ENCODE measurements around the gene RTL9. TPM values are rescaled to one million over a fixed set of nuclear protein-coding genes. Genes with fewer than 3 reads are reported as not detected.

Gene RTL9
- total RNA-seq, 1 donor from 2014 or later = not detected

GRCh38 chrX:110341189-110342035, 17.2 kb upstream of the RTL9 start:
- DNase-seq (ENCODE audit: low read depth, low spot score) = no peak

GRCh38 chrX:110346681-110347080, 12.0 kb upstream of the RTL9 start:
- no peak for DNase-seq (ENCODE audit: low read depth, low spot score)

GRCh38 chrX:110359273-110359672, 625 bp downstream of the RTL9 start:
- no peak for DNase-seq (ENCODE audit: low read depth, low spot score)

- DNase-seq (ENCODE audit: low read depth, low spot score) = no peak
These were observed 4.6 kb downstream of the RTL9 start for GRCh38 chrX:110363244-110363643.

- no peak for DNase-seq (ENCODE audit: low read depth, low spot score)
These were observed 14.7 kb downstream of the RTL9 start for GRCh38 chrX:110373310-110373709.

- no peak for DNase-seq (ENCODE audit: low read depth, low spot score)
These were observed 15.9 kb downstream of the RTL9 start for GRCh38 chrX:110374559-110374958.

GRCh38 chrX:110381216-110381615, 22.6 kb downstream of the RTL9 start:
- no peak for DNase-seq (ENCODE audit: low read depth, low spot score)

GRCh38 chrX:110383414-110383813, 24.8 kb downstream of the RTL9 start:
- DNase-seq (ENCODE audit: low read depth, low spot score) = no peak

GRCh38 chrX:110384490-110384889, 25.8 kb downstream of the RTL9 start:
- DNase-seq (ENCODE audit: low read depth, low spot score) = no peak

- DNase-seq (ENCODE audit: low read depth, low spot score) = no peak
These were observed 30.9 kb downstream of the RTL9 start for GRCh38 chrX:110389570-110389969.

- DNase-seq (ENCODE audit: low read depth, low spot score) = no peak
These were observed 32.4 kb downstream of the RTL9 start for GRCh38 chrX:110391086-110391485.

- DNase-seq (ENCODE audit: low read depth, low spot score) = no peak
These were observed 36.0 kb downstream of the RTL9 start for GRCh38 chrX:110394651-110395050.

- no peak for DNase-seq (ENCODE audit: low read depth, low spot score)
These were observed 37.2 kb downstream of the RTL9 start for GRCh38 chrX:110395877-110396276.

- no peak for DNase-seq (ENCODE audit: low read depth, low spot score)
These were observed 38.1 kb downstream of the RTL9 start for GRCh38 chrX:110396735-110397134.

- DNase-seq (ENCODE audit: low read depth, low spot score) = no peak
These were observed 38.7 kb downstream of the RTL9 start for GRCh38 chrX:110397339-110397738.

- DNase-seq (ENCODE audit: low read depth, low spot score) = no peak
These were observed 39.3 kb downstream of the RTL9 start for GRCh38 chrX:110397904-110398303.

- no peak for DNase-seq (ENCODE audit: low read depth, low spot score)
These were observed 40.8 kb downstream of the RTL9 start for GRCh38 chrX:110399497-110399896.

- DNase-seq (ENCODE audit: low read depth, low spot score) = no peak
These were observed 41.3 kb downstream of the RTL9 start for GRCh38 chrX:110399966-110400365.

GRCh38 chrX:110401135-110401534, 42.5 kb downstream of the RTL9 start:
- DNase-seq (ENCODE audit: low read depth, low spot score) = no peak

GRCh38 chrX:110402091-110402849, 43.6 kb downstream of the RTL9 start:
- DNase-seq (ENCODE audit: low read depth, low spot score) = no peak

- no peak for DNase-seq (ENCODE audit: low read depth, low spot score)
These were observed 44.2 kb downstream of the RTL9 start for GRCh38 chrX:110402850-110403221.

GRCh38 chrX:110403441-110404238, 45.0 kb downstream of the RTL9 start:
- no peak for DNase-seq (ENCODE audit: low read depth, low spot score)
